Activated T-cell treated with anti-CD3 and anti-CD28 coated beads, Interleukin-2, amount 50 U/mL, for 48 hours (primary cell): Measurements from ENCODE around the gene CAMTA1.
A peak's percentile ranks its signal among the peaks of the same experiment; 100 is the strongest.

Experiments
- DNase-seq, 2 experiments: peaks; one replicate each; pipeline ENCODE4 v3.0.0-alpha.2; 2020

CAMTA1 gene

GRCh38 chr1:7657287-7658016 is 872.2 kb downstream of the CAMTA1 start:
- DNase-seq, result no peak

GRCh38 chr1:7658099-7658498 is 872.8 kb downstream of the CAMTA1 start:
- no peak for DNase-seq

- no peak for DNase-seq
These were observed 874.3 kb downstream of the CAMTA1 start for GRCh38 chr1:7659514-7659913.

GRCh38 chr1:7663451-7664146 is 878.3 kb downstream of the CAMTA1 start:
- no peak for DNase-seq

GRCh38 chr1:7664147-7664892 is 879.1 kb downstream of the CAMTA1 start:
- no peak for DNase-seq

GRCh38 chr1:7664893-7665250 is 879.6 kb downstream of the CAMTA1 start:
- no peak for DNase-seq

GRCh38 chr1:7666249-7666648 is 881.0 kb downstream of the CAMTA1 start:
- DNase-seq, result no peak

GRCh38 chr1:7667159-7667558 is 881.9 kb downstream of the CAMTA1 start:
- DNase-seq, result no peak

- DNase-seq, result peak; percentile 93 to 96
These were observed 882.5 kb downstream of the CAMTA1 start for GRCh38 chr1:7667625-7668218.

- peak; percentile 67 to 75 for DNase-seq
These were observed 884.5 kb downstream of the CAMTA1 start for GRCh38 chr1:7669559-7670311.

GRCh38 chr1:7670334-7671145 is 885.3 kb downstream of the CAMTA1 start:
- DNase-seq, result no peak

GRCh38 chr1:7671146-7671465 is 885.9 kb downstream of the CAMTA1 start:
- DNase-seq, result no peak

- DNase-seq, result no peak
These were observed 886.4 kb downstream of the CAMTA1 start for GRCh38 chr1:7671676-7672075.

GRCh38 chr1:7672864-7673263 is 887.6 kb downstream of the CAMTA1 start:
- no peak for DNase-seq

- DNase-seq, result no peak
These were observed 889.7 kb downstream of the CAMTA1 start for GRCh38 chr1:7674972-7675371.

- no peak for DNase-seq
These were observed 890.4 kb downstream of the CAMTA1 start for GRCh38 chr1:7675431-7676273.

GRCh38 chr1:7676274-7676945 is 891.2 kb downstream of the CAMTA1 start:
- DNase-seq, result no peak

GRCh38 chr1:7677111-7677510 is 891.9 kb downstream of the CAMTA1 start:
- no peak for DNase-seq

- DNase-seq, result no peak
These were observed 892.6 kb downstream of the CAMTA1 start for GRCh38 chr1:7677815-7678214.

GRCh38 chr1:7678491-7679158 is 893.4 kb downstream of the CAMTA1 start:
- DNase-seq, result no peak
